ENCODE measurements around the gene OTX1. TPM values are rescaled to one million over a fixed set of nuclear protein-coding genes. Genes with fewer than 3 reads are reported as not detected.

Gene OTX1
- total and polyA plus RNA-seq, 9 of the 15 experiments (the other 6 are each of a cell fraction or from before 2014, with no cell fraction given) = 0.18 to 7.1 (median 0.58) TPM

DNA sequence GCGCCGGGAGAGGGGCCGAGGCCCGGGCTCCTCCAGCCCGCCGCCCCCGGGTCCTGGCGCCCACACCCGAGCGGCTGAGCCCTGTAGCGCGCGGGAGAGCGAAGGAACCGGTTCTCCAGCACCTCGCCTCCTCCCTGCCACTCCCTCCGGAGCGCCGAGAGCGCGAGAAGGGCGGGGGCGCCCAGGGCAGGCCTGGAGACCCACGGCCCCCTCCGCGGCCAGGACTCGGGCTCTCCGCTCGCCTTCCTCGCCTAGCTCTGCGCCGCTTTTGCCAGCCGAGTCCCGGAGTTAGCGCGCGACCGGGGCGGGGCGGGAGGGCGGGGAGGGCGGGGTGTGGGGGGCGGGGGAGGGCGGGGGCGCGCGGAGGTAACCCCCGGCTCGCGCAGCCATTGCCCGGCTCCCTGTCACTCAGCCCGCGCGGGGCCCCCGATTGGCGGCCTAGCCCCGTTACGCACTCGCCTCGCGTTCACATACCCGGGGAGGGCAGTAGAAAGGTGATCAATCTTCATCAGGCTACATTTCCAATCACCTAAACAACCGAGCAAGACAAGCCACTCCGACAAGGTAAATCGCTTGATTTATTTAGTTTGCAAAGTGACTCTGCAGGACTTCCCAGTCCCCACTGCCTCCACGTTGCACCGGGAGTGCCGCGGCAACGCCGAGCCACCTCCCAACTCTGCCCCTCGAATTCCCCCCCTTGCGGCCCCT, at the start of gene OTX1 (continued):
- TF ChIP-seq, protein P1, sequence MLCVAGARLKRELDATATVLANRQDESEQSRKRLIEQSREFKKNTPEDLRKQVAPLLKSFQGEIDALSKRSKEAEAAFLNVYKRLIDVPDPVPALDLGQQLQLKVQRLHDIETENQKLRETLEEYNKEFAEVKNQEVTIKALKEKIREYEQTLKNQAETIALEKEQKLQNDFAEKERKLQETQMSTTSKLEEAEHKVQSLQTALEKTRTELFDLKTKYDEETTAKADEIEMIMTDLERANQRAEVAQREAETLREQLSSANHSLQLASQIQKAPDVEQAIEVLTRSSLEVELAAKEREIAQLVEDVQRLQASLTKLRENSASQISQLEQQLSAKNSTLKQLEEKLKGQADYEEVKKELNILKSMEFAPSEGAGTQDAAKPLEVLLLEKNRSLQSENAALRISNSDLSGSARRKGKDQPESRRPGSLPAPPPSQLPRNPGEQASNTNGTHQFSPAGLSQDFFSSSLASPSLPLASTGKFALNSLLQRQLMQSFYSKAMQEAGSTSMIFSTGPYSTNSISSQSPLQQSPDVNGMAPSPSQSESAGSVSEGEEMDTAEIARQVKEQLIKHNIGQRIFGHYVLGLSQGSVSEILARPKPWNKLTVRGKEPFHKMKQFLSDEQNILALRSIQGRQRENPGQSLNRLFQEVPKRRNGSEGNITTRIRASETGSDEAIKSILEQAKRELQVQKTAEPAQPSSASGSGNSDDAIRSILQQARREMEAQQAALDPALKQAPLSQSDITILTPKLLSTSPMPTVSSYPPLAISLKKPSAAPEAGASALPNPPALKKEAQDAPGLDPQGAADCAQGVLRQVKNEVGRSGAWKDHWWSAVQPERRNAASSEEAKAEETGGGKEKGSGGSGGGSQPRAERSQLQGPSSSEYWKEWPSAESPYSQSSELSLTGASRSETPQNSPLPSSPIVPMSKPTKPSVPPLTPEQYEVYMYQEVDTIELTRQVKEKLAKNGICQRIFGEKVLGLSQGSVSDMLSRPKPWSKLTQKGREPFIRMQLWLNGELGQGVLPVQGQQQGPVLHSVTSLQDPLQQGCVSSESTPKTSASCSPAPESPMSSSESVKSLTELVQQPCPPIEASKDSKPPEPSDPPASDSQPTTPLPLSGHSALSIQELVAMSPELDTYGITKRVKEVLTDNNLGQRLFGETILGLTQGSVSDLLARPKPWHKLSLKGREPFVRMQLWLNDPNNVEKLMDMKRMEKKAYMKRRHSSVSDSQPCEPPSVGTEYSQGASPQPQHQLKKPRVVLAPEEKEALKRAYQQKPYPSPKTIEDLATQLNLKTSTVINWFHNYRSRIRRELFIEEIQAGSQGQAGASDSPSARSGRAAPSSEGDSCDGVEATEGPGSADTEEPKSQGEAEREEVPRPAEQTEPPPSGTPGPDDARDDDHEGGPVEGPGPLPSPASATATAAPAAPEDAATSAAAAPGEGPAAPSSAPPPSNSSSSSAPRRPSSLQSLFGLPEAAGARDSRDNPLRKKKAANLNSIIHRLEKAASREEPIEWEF (CRISPR knock-in tag; IDR thresholded peaks at IDR 0.05) = no peak
- TF ChIP-seq EHMT2 (IDR thresholded peaks at IDR 0.05) (no peak), ZNF124 (CRISPR knock-in tag; IDR thresholded peaks at IDR 0.05) (no peak), TEAD2 (tag; IDR thresholded peaks at IDR 0.05) (no peak), ZZZ3 (IDR thresholded peaks at IDR 0.05) (no peak), ZNF134 (CRISPR knock-in tag; conservative IDR thresholded peaks at IDR 0.05) (no peak), MAFG (tag; conservative IDR thresholded peaks at IDR 0.05) (no peak), SIX5 (IDR thresholded peaks at IDR 0.05; ENCODE audit: borderline replicate concordance in 1 of 2, insufficient read depth in 1 of 2, low read depth in 1 of 2, low read length in 2 of 2) (no peak), PHF21A (IDR thresholded peaks at IDR 0.05; ENCODE audit: borderline replicate concordance, low read depth) (no peak), GTF2F1 (IDR thresholded peaks at IDR 0.05; ENCODE audit: low read depth, low read length) (no peak), BACH1 (tag; IDR thresholded peaks at IDR 0.05) (no peak), SAFB (IDR thresholded peaks at IDR 0.05; ENCODE audit: borderline replicate concordance, low read depth, low read length) (no peak), ZNF586 (CRISPR knock-in tag; conservative IDR thresholded peaks at IDR 0.05) (no peak)
- TF ChIP-seq, protein P2, sequence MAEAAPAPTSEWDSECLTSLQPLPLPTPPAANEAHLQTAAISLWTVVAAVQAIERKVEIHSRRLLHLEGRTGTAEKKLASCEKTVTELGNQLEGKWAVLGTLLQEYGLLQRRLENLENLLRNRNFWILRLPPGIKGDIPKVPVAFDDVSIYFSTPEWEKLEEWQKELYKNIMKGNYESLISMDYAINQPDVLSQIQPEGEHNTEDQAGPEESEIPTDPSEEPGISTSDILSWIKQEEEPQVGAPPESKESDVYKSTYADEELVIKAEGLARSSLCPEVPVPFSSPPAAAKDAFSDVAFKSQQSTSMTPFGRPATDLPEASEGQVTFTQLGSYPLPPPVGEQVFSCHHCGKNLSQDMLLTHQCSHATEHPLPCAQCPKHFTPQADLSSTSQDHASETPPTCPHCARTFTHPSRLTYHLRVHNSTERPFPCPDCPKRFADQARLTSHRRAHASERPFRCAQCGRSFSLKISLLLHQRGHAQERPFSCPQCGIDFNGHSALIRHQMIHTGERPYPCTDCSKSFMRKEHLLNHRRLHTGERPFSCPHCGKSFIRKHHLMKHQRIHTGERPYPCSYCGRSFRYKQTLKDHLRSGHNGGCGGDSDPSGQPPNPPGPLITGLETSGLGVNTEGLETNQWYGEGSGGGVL (CRISPR knock-in tag; IDR thresholded peaks at IDR 0.05) = no peak
- TF ChIP-seq, protein P3, sequence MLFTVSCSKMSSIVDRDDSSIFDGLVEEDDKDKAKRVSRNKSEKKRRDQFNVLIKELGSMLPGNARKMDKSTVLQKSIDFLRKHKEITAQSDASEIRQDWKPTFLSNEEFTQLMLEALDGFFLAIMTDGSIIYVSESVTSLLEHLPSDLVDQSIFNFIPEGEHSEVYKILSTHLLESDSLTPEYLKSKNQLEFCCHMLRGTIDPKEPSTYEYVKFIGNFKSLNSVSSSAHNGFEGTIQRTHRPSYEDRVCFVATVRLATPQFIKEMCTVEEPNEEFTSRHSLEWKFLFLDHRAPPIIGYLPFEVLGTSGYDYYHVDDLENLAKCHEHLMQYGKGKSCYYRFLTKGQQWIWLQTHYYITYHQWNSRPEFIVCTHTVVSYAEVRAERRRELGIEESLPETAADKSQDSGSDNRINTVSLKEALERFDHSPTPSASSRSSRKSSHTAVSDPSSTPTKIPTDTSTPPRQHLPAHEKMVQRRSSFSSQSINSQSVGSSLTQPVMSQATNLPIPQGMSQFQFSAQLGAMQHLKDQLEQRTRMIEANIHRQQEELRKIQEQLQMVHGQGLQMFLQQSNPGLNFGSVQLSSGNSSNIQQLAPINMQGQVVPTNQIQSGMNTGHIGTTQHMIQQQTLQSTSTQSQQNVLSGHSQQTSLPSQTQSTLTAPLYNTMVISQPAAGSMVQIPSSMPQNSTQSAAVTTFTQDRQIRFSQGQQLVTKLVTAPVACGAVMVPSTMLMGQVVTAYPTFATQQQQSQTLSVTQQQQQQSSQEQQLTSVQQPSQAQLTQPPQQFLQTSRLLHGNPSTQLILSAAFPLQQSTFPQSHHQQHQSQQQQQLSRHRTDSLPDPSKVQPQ (CRISPR knock-in tag; IDR thresholded peaks at IDR 0.05; ENCODE audit: borderline replicate concordance) = no peak
- TF ChIP-seq, protein P4, sequence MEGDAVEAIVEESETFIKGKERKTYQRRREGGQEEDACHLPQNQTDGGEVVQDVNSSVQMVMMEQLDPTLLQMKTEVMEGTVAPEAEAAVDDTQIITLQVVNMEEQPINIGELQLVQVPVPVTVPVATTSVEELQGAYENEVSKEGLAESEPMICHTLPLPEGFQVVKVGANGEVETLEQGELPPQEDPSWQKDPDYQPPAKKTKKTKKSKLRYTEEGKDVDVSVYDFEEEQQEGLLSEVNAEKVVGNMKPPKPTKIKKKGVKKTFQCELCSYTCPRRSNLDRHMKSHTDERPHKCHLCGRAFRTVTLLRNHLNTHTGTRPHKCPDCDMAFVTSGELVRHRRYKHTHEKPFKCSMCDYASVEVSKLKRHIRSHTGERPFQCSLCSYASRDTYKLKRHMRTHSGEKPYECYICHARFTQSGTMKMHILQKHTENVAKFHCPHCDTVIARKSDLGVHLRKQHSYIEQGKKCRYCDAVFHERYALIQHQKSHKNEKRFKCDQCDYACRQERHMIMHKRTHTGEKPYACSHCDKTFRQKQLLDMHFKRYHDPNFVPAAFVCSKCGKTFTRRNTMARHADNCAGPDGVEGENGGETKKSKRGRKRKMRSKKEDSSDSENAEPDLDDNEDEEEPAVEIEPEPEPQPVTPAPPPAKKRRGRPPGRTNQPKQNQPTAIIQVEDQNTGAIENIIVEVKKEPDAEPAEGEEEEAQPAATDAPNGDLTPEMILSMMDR (IDR thresholded peaks at IDR 0.05 in 2 of 3, conservative IDR thresholded peaks at IDR 0.05 in 1 of 3; ENCODE audit: insufficient read depth in 2 of 3, low read depth in 1 of 3, low read length in 3 of 3) = no peak
